HepG2 (cell line): ENCODE measurements around the gene ACKR3.

ENCODE experiments used
- CTCF ChIP-seq: sonication (generic); formaldehyde crosslinking; IDR thresholded peaks from 2 replicates; pipeline ENCODE4 v1.5.0; 2020; ENCODE audit warnings: mild to moderate bottlenecking, missing genetic modification reagents, moderate library complexity
- NR2C2 ChIP-seq: sonication (generic); formaldehyde crosslinking; IDR thresholded peaks from 2 replicates; pipeline ENCODE4 v1.4.0; 2020; ENCODE audit warnings: missing genetic modification reagents, mild to moderate bottlenecking, moderate library complexity, borderline replicate concordance

GRCh38 chr2:236608188-236608525, 38.5 kb downstream of the ACKR3 start:
- no peak for TF ChIP-seq CTCF (CRISPR knock-in tag)
- TF ChIP-seq NR2C2 (CRISPR knock-in tag), result no peak
